Astrocyte (in vitro differentiated cells and primary cell): ENCODE results near the gene TESK2. TPM values are rescaled to one million over a fixed set of nuclear protein-coding genes. Genes with fewer than 3 reads are reported as not detected.
A peak's percentile ranks its signal among the peaks of the same experiment; 100 is the strongest.
"Not testable (repeated sequence)": the region's sequence is repeated elsewhere in the genome, so short reads cannot be mapped to it uniquely, and the experiment has no call there.

Experiments used
- DNase-seq: peaks from one replicate; pipeline ENCODE4 v3.0.0-alpha.2; 2010; ENCODE audit warnings: low read depth
- FAIRE-seq: peaks from 2 replicates; lab custom pipeline; 2011; peaks lifted over from hg19 to GRCh38; lab: Jason Lieb, UNC
- H2AFZ ChIP-seq: 2 replicates; pipeline ENCODE4 v1.6.0; 2012; ENCODE audit warnings: low read depth, low read length, inconsistent platforms
- H3K27ac ChIP-seq: 2 replicates; pipeline ENCODE4 v1.5.1; 2011; ENCODE audit warnings: low read depth, low read length, inconsistent platforms
- H3K27me3 ChIP-seq: 2 replicates; pipeline ENCODE4 v1.6.0; 2011; ENCODE audit warnings: low read length, inconsistent platforms; ENCODE audit not compliant: insufficient read depth
- H3K36me3 ChIP-seq: 2 replicates; pipeline ENCODE4 v1.5.1; 2011; ENCODE audit warnings: low read length, inconsistent platforms; ENCODE audit not compliant: insufficient read depth
- H3K4me1 ChIP-seq: 2 replicates; pipeline ENCODE4 v1.5.1; 2011; ENCODE audit warnings: low read length, inconsistent platforms; ENCODE audit not compliant: insufficient read depth
- H3K4me2 ChIP-seq: 2 replicates; pipeline ENCODE4 v1.6.0; 2012; ENCODE audit warnings: low read length, inconsistent platforms
- H3K4me3 ChIP-seq: 2 replicates; pipeline ENCODE4 v1.5.1; 2011; ENCODE audit warnings: low read depth, mild to moderate bottlenecking, low read length, inconsistent platforms; ENCODE audit not compliant: insufficient read depth
- H3K79me2 ChIP-seq: 2 replicates; pipeline ENCODE4 v1.6.0; 2012; ENCODE audit warnings: mild to moderate bottlenecking, low read length, inconsistent platforms; ENCODE audit not compliant: insufficient read depth
- H3K9ac ChIP-seq: 2 replicates; pipeline ENCODE4 v1.6.0; 2012; ENCODE audit warnings: mild to moderate bottlenecking, low read length, inconsistent platforms
- H3K9me3 ChIP-seq: 2 replicates; pipeline ENCODE4 v1.5.1; 2012; ENCODE audit warnings: low read depth, mild to moderate bottlenecking, low read length, inconsistent platforms; ENCODE audit not compliant: insufficient read depth
- H4K20me1 ChIP-seq: 2 replicates; pipeline ENCODE4 v1.6.0; 2012; ENCODE audit warnings: low read length, inconsistent platforms; ENCODE audit not compliant: insufficient read depth
- H3K27ac Mint-ChIP-seq: one replicate; pipeline ENCODE4 v1.8.0; 2021; ENCODE audit warnings: mild to moderate bottlenecking, mixed read lengths; ENCODE audit not compliant: unreplicated experiment
- H3K27me3 Mint-ChIP-seq: one replicate; pipeline ENCODE4 v1.8.0; 2021; ENCODE audit warnings: low read depth, mixed read lengths; ENCODE audit not compliant: unreplicated experiment
- H3K36me3 Mint-ChIP-seq: one replicate; pipeline ENCODE4 v1.8.0; 2021; ENCODE audit warnings: low read depth, mixed read lengths; ENCODE audit not compliant: unreplicated experiment
- H3K4me1 Mint-ChIP-seq: one replicate; pipeline ENCODE4 v1.8.0; 2021; ENCODE audit warnings: low read depth, mixed read lengths; ENCODE audit not compliant: unreplicated experiment
- H3K4me3 Mint-ChIP-seq: one replicate; pipeline ENCODE4 v1.8.0; 2021; ENCODE audit warnings: mild to moderate bottlenecking, moderate library complexity, mixed read lengths; ENCODE audit not compliant: unreplicated experiment
- H3K9me3 Mint-ChIP-seq: one replicate; pipeline ENCODE4 v1.8.0; 2021; ENCODE audit warnings: mild to moderate bottlenecking, mixed read lengths; ENCODE audit not compliant: unreplicated experiment
- CTCF ChIP-seq: IDR thresholded peaks from 2 replicates; pipeline ENCODE4 v1.5.1; 2011; ENCODE audit warnings: low read depth, mild to moderate bottlenecking, inconsistent platforms, low read length, moderate library complexity; ENCODE audit not compliant: insufficient read depth
- EZH2 ChIP-seq: IDR thresholded peaks from 2 replicates; pipeline ENCODE4 v1.6.1; 2012; ENCODE audit warnings: mild to moderate bottlenecking, low read length, inconsistent platforms; ENCODE audit not compliant: insufficient read depth
- total RNA-seq: library from RNA; stranded (reverse); gene quantifications from 2 replicates; pipeline ENCODE4 v1.2.1, GENCODE V29; 2021

Gene TESK2
- total RNA-seq, 1 donor from 2014 or later = 1.7 TPM

GRCh38 chr1:45518910-45519309, 27.9 kb upstream of the TESK2 start:
- Histone ChIP-seq H4K20me1 (peaks cover 64% of the 10 kb centered on the region), H3K4me3 (peak overlapping the region; percentile 8), H3K27ac (no peak overlapping the region), H3K9me3 (no peaks in the 10 kb centered on the region), H3K36me3 (peaks cover 31% of the 10 kb centered on the region), H2AFZ (no peak overlapping the region), H3K4me1 (peaks cover 23% of the 10 kb centered on the region), H3K4me2 (peak overlapping the region; percentile 83), H3K27me3 (no peaks in the 10 kb centered on the region), H3K9ac (peak overlapping the region; percentile 32), H3K79me2 (peaks cover 67% of the 10 kb centered on the region)
- Mint-ChIP-seq H3K27me3 (no peaks in the 10 kb centered on the region), H3K27ac (peak overlapping the region; percentile 18), H3K36me3 (peaks cover 20% of the 10 kb centered on the region), H3K4me3 (peak overlapping the region; percentile 95), H3K4me1 (peaks cover 39% of the 10 kb centered on the region), H3K9me3 (no peaks in the 10 kb centered on the region)
- FAIRE-seq (no peak), DNase-seq (no peak)
- TF ChIP-seq EZH2 (no peak), CTCF (no peak)

GRCh38 chr1:45518366-45518765, 27.4 kb upstream of the TESK2 start:
- H3K4me1 Mint-ChIP-seq = peaks cover 43% of the 10 kb centered on the region
- peaks cover 67% of the 10 kb centered on the region for H3K79me2 ChIP-seq

GRCh38 chr1:45516465-45516864, 25.5 kb upstream of the TESK2 start:
- no peaks in the 10 kb centered on the region for H3K9me3 ChIP-seq
- H3K9me3 Mint-ChIP-seq = no peaks in the 10 kb centered on the region
- H3K27ac Mint-ChIP-seq = peak overlapping the region; percentile 69
- FAIRE-seq (no peak), DNase-seq (no peak)
- H3K36me3 ChIP-seq = peaks cover 49% of the 10 kb centered on the region
- H4K20me1 ChIP-seq = peaks cover 86% of the 10 kb centered on the region
- H3K27ac ChIP-seq = no peak overlapping the region
- H3K4me3 ChIP-seq = no peak overlapping the region
- H2AFZ ChIP-seq = no peak overlapping the region
- peak overlapping the region; percentile 68 for H3K4me3 Mint-ChIP-seq
- H3K4me1 Mint-ChIP-seq = peaks cover 34% of the 10 kb centered on the region
- H3K4me2 ChIP-seq = no peak overlapping the region
- H3K9ac ChIP-seq = no peak overlapping the region
- TF ChIP-seq CTCF (no peak), EZH2 (no peak)
- peaks cover 64% of the 10 kb centered on the region for H3K79me2 ChIP-seq
- H3K27me3 Mint-ChIP-seq = no peaks in the 10 kb centered on the region
- H3K27me3 ChIP-seq = no peaks in the 10 kb centered on the region
- H3K4me1 ChIP-seq = peaks cover 20% of the 10 kb centered on the region
- H3K36me3 Mint-ChIP-seq = peaks cover 26% of the 10 kb centered on the region

More at GRCh38 chr1:45518366-45518765, 27.4 kb upstream of the TESK2 start:
- Histone ChIP-seq H3K4me1 (peaks cover 28% of the 10 kb centered on the region), H3K4me2 (peak overlapping the region; percentile 83), H3K36me3 (peaks cover 37% of the 10 kb centered on the region), H4K20me1 (peaks cover 70% of the 10 kb centered on the region)
- peak overlapping the region; percentile 95 for H3K4me3 Mint-ChIP-seq
- peak overlapping the region; percentile 18 for H3K27ac Mint-ChIP-seq
- not testable (repeated sequence) for H3K9me3 ChIP-seq, DNase-seq, H3K27me3 Mint-ChIP-seq, H3K4me3 ChIP-seq, H3K27me3 ChIP-seq, H3K27ac ChIP-seq, H3K9me3 Mint-ChIP-seq, H2AFZ ChIP-seq, FAIRE-seq, H3K9ac ChIP-seq
- H3K36me3 Mint-ChIP-seq = peaks cover 22% of the 10 kb centered on the region
